Activated naive CD4-positive, alpha-beta T cell (primary cell): ENCODE data around the gene CCDC77.
"Not testable (repeated sequence)": the region's sequence is repeated elsewhere in the genome, so short reads cannot be mapped to it uniquely, and the experiment has no call there.

ENCODE experiments used
- DNase-seq, 4 experiments: peaks; one replicate each; lab custom pipeline; 2025; lab: John Stamatoyannopoulos, UW

The CCDC77 gene

GRCh38 chr12:401235-402028 is at the start of gene CCDC77:
Gene CCDC77, plus strand, starts transcription at chr12:401644. Its CDS starts 7,740 bp downstream, at chr12:409384.
- no peak for DNase-seq

GRCh38 chr12:356276-356988 is 45.0 kb upstream of the CCDC77 start:
- no peak for DNase-seq

GRCh38 chr12:359091-359490 is 42.4 kb upstream of the CCDC77 start:
- no peak for DNase-seq

GRCh38 chr12:366820-367219 is 34.6 kb upstream of the CCDC77 start:
- no peak for DNase-seq

GRCh38 chr12:367972-368371 is 33.5 kb upstream of the CCDC77 start:
- no peak for DNase-seq

- DNase-seq, result not testable (repeated sequence)
These were observed 30.5 kb upstream of the CCDC77 start for GRCh38 chr12:370739-371485.

GRCh38 chr12:386651-387050 is 14.8 kb upstream of the CCDC77 start:
- DNase-seq, result no peak

- no peak for DNase-seq
These were observed 13.4 kb upstream of the CCDC77 start for GRCh38 chr12:388012-388411.

- no peak for DNase-seq
These were observed 12.8 kb upstream of the CCDC77 start for GRCh38 chr12:388541-389141.

- no peak for DNase-seq
These were observed 12.0 kb upstream of the CCDC77 start, which contains the start of gene KDM5A for GRCh38 chr12:389142-390096. Gene KDM5A, minus strand, starts transcription at chr12:389320. Its CDS starts 229 bp downstream, at chr12:389091.

GRCh38 chr12:400828-401227 is 616 bp upstream of the CCDC77 start:
- no peak for DNase-seq

GRCh38 chr12:402029-402389 is 565 bp downstream of the CCDC77 start:
- no peak for DNase-seq

GRCh38 chr12:414859-415258 is 13.4 kb downstream of the CCDC77 start:
- no peak for DNase-seq

- DNase-seq, result no peak
These were observed 17.0 kb downstream of the CCDC77 start for GRCh38 chr12:418432-418831.

- no peak for DNase-seq
These were observed 21.1 kb downstream of the CCDC77 start for GRCh38 chr12:422526-422925.

- DNase-seq, result not testable (repeated sequence)
These were observed 34.3 kb downstream of the CCDC77 start for GRCh38 chr12:435737-436136.

GRCh38 chr12:442235-442884 is 40.9 kb downstream of the CCDC77 start:
- DNase-seq, result peak in 2 of 4 experiments; percentile 6 to 18

GRCh38 chr12:447141-447540 is 45.7 kb downstream of the CCDC77 start:
- DNase-seq, result no peak

- no peak for DNase-seq
These were observed 47.8 kb downstream of the CCDC77 start for GRCh38 chr12:449203-449602.

GRCh38 chr12:450438-450837 is 49.0 kb downstream of the CCDC77 start:
- DNase-seq, result no peak
